Kidney (tissue), 14 donors: ENCODE measurements around the gene SNUPN. TPM values are rescaled to one million over a fixed set of nuclear protein-coding genes. Genes with fewer than 3 reads are reported as not detected.

ENCODE experiments used
- DNase-seq, 5 donors: peaks; one replicate each; pipeline ENCODE4 v3.0.0-alpha.2; 2013 to 2020
- FAIRE-seq: peaks from 2 replicates; lab custom pipeline; 2012; peaks lifted over from hg19 to GRCh38; lab: Jason Lieb, UNC
- H3K27ac ChIP-seq, 2 donors: one replicate each; pipeline ENCODE4 v1.7.0; 2013; ENCODE audit warnings: low read depth in 2 of 2, low read length in 2 of 2, inconsistent platforms in 1 of 2
- H3K27me3 ChIP-seq: one replicate; pipeline ENCODE4 v1.7.1; 2013; ENCODE audit warnings: low read length, inconsistent platforms; ENCODE audit not compliant: control insufficient read depth, insufficient read depth
- H3K36me3 ChIP-seq, 3 donors: one replicate each; pipeline versions ENCODE4 v1.7.0 to v1.7.1; 2013; ENCODE audit warnings: low read length in 3 of 3, control low read depth in 1 of 3, inconsistent platforms in 1 of 3; ENCODE audit not compliant: insufficient read depth in 3 of 3, control insufficient read depth in 2 of 3
- H3K4me1 ChIP-seq, 3 donors: one replicate each; pipeline versions ENCODE4 v1.7.0 to v1.7.1; 2013; ENCODE audit warnings: low read length in 3 of 3, inconsistent platforms in 1 of 3, low read depth in 1 of 3; ENCODE audit not compliant: control insufficient read depth in 2 of 3, insufficient read depth in 2 of 3
- H3K4me3 ChIP-seq, 3 donors: one replicate each; pipeline versions ENCODE4 v1.7.0 to v1.8.1; 2013; ENCODE audit warnings: low read length in 3 of 3, control low read depth in 1 of 3, inconsistent platforms in 1 of 3
- H3K9ac ChIP-seq, 3 donors: one replicate each; pipeline versions ENCODE4 v1.7.0 to v1.7.1; 2013; ENCODE audit warnings: low read length in 3 of 3, control low read depth in 1 of 3, inconsistent platforms in 1 of 3
- H3K9me3 ChIP-seq, 3 donors: one replicate each; pipeline versions ENCODE4 v1.7.0 to v1.7.1; 2013; ENCODE audit warnings: low read length in 3 of 3, control low read depth in 1 of 3, inconsistent platforms in 1 of 3; ENCODE audit not compliant: control insufficient read depth in 2 of 3, insufficient read depth in 1 of 3
- CTCF ChIP-seq: IDR thresholded peaks from 3 replicates; pipeline ENCODE4 v1.5.1; 2012; ENCODE audit warnings: mild to moderate bottlenecking, moderate library complexity, borderline replicate concordance; ENCODE audit not compliant: insufficient read depth; ENCODE audit errors: extremely low read depth
- intact Hi-C: fragments of 100-400 bp; cut with DNase I; formaldehyde crosslinking; loops from one replicate; pipeline ENCODE4 v1.11.1; 2022
- polyA plus RNA-seq: library from polyadenylated mRNA; stranded (reverse); fragments of 350-450 nt; fragmentation: Illumina TruSeq; extraction: RNeasy Lipid Tissue Mini Kit (QIAGEN cat#74804); gene quantifications from one replicate; pipeline ENCODE4 v1.2.3, GENCODE V29; 2014; ENCODE audit warnings: low read depth, low replicate concordance; ENCODE audit not compliant: insufficient read depth
- total RNA-seq: library from RNA; stranded (reverse); fragmentation: NEBNext Ultra II Directional; extraction: Animal tissue kit (Norgen Biotek cat#: 25700); gene quantifications from one replicate; pipeline ENCODE4 v1.2.1, GENCODE V29; 2021
- donor health status: control.
- donor health status: control.
- donor health status: control.
- donor health status: control.
- donor health status: control.
- donor health status: DM: yes; HTN: yes; CAD: no.
- donor health status: Normal renal cell carcinoma (clear cell type).

Gene SNUPN
- total and polyA plus RNA-seq, 2 donors from 2014 or later: 24.1 to 37.4 TPM

DNA sequence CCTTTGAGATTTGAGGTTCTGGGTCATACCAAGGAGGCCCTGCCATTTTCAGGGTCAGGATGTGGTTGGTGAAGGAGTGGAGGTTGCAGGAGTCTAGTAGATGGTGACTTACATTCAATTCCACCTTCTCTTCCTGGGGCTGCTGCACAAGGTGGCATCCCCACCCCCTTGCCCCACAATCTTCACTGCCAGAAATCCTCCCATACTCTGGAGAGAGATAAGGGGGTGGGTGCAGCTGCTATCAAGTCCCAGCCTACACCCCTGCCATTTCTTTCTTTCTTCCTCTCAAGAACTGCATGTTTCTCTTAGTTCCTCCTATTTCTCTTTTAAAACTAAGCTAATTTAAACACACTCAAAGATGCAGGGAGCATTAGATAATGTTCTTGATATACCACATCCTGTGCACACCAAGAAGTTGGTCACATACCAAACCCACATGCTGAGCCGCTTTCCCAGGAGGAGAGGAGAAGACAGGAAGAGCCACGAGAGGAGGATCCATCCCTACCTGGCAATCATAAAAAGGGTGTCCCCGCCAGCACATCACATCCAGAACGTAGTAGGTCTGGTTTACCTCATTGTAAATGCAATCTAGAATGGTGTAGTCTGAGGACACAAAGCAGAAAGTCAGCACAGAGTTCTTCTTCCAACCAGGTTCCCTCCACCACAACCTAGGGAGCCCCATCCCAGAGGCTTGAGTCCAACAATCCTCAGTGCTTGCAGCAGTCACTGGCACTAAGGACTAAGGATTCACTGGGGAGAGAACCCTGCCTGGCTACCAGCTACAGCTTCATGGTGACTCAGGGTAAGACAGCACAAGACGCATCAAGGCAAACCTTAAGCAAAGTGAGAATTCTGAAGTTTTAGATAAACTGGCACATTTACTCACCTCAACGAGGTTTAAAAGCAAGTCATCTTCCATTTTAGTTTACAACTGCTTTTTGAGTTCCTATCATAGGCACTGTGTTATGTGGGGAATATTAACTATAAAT, 18.5 kb downstream of the SNUPN start:
- H3K27me3 ChIP-seq: no peaks in the 10 kb centered on the region
- H3K36me3 ChIP-seq: peaks cover 4 to 33% (median 33%) of the 10 kb centered on the region in 3 donors
- intact Hi-C loops: no loop called here
- no peak overlapping the region for H3K27ac ChIP-seq
- no peak overlapping the region for H3K9ac ChIP-seq
- DNase-seq: no peak
- no peak overlapping the region for H3K4me3 ChIP-seq
- H3K9me3 ChIP-seq: no peaks in the 10 kb centered on the region
- TF ChIP-seq CTCF: no peak
- no peaks in the 10 kb centered on the region for H3K4me1 ChIP-seq
- FAIRE-seq: no peak

GRCh38 chr15:75606026-75606425, 19.5 kb downstream of the SNUPN start:
- Histone ChIP-seq H3K9me3 (no peaks in the 10 kb centered on the region), H3K27me3 (no peaks in the 10 kb centered on the region), H3K36me3 (peaks cover 4 to 33% (median 33%) of the 10 kb centered on the region in 3 donors), H3K9ac (no peak overlapping the region), H3K27ac (no peak overlapping the region), H3K4me3 (no peak overlapping the region), H3K4me1 (no peaks in the 10 kb centered on the region)
- FAIRE-seq: no peak
- TF ChIP-seq CTCF: no peak
- intact Hi-C loops: no loop called here
- DNase-seq: no peak

GRCh38 chr15:75599401-75599800, 26.1 kb downstream of the SNUPN start:
- DNase-seq (no peak), FAIRE-seq (no peak)
- no peaks in the 10 kb centered on the region for H3K4me1 ChIP-seq
- no peak overlapping the region for H3K27ac ChIP-seq
- no peaks in the 10 kb centered on the region for H3K27me3 ChIP-seq
- H3K36me3 ChIP-seq: peaks cover 0 to 21% (median 13%) of the 10 kb centered on the region in 3 donors
- no peak for TF ChIP-seq CTCF
- no peaks in the 10 kb centered on the region for H3K9me3 ChIP-seq
- H3K9ac ChIP-seq: no peak overlapping the region
- no peak overlapping the region for H3K4me3 ChIP-seq
- intact Hi-C loops: no loop called here
